Measurements from ENCODE around the gene RUSC2.
"Not testable (repeated sequence)": the region's sequence is repeated elsewhere in the genome, so short reads cannot be mapped to it uniquely, and the experiment has no call there.

The RUSC2 gene

GRCh38 chr9:35489313-35490154 is at the start of gene RUSC2:
Gene RUSC2, plus strand, starts transcription at chr9:35490111. Its CDS starts 56,411 bp downstream, at chr9:35546522.
- DNase-seq: peak; percentile 47 to 51

GRCh38 chr9:35446012-35446411 is 43.9 kb upstream of the RUSC2 start:
- DNase-seq: no peak

- no peak for DNase-seq
Observed at GRCh38 chr9:35448496-35448895, 41.4 kb upstream of the RUSC2 start.

- no peak for DNase-seq
Observed at GRCh38 chr9:35452481-35452880, 37.4 kb upstream of the RUSC2 start.

- DNase-seq: no peak
Observed at GRCh38 chr9:35453786-35454185, 36.1 kb upstream of the RUSC2 start.

GRCh38 chr9:35464141-35465025 is 25.5 kb upstream of the RUSC2 start:
- DNase-seq: no peak

- DNase-seq: no peak
Observed at GRCh38 chr9:35470340-35470739, 19.6 kb upstream of the RUSC2 start.

- no peak for DNase-seq
Observed at GRCh38 chr9:35470894-35471293, 19.0 kb upstream of the RUSC2 start.

GRCh38 chr9:35476596-35476995 is 13.3 kb upstream of the RUSC2 start:
- no peak for DNase-seq

- DNase-seq: not testable (repeated sequence)
Observed at GRCh38 chr9:35477211-35477855, 12.6 kb upstream of the RUSC2 start.

- no peak for DNase-seq
Observed at GRCh38 chr9:35478871-35479270, 11.0 kb upstream of the RUSC2 start.

- no peak for DNase-seq
Observed at GRCh38 chr9:35481347-35481975, 8.4 kb upstream of the RUSC2 start.

GRCh38 chr9:35482071-35482470 is 7.8 kb upstream of the RUSC2 start:
- DNase-seq: no peak

GRCh38 chr9:35484406-35484805 is 5.5 kb upstream of the RUSC2 start:
- DNase-seq: no peak

GRCh38 chr9:35487081-35487480 is 2.8 kb upstream of the RUSC2 start:
- DNase-seq: no peak

GRCh38 chr9:35488021-35488420 is 1.9 kb upstream of the RUSC2 start:
- DNase-seq: no peak

GRCh38 chr9:35488566-35489312 is 1.2 kb upstream of the RUSC2 start:
- no peak for DNase-seq

GRCh38 chr9:35490155-35490909 is 421 bp downstream of the RUSC2 start:
- DNase-seq: no peak

GRCh38 chr9:35490910-35491465 is 1.1 kb downstream of the RUSC2 start:
- no peak for DNase-seq

- DNase-seq: not testable (repeated sequence)
Observed at GRCh38 chr9:35493119-35493518, 3.2 kb downstream of the RUSC2 start.

- DNase-seq: no peak
Observed at GRCh38 chr9:35495984-35496383, 6.1 kb downstream of the RUSC2 start.
